ENCODE data around the gene SUPT5H.
"Not testable (repeated sequence)": the region's sequence is repeated elsewhere in the genome, so short reads cannot be mapped to it uniquely, and the experiment has no call there.

SUPT5H gene

DNA sequence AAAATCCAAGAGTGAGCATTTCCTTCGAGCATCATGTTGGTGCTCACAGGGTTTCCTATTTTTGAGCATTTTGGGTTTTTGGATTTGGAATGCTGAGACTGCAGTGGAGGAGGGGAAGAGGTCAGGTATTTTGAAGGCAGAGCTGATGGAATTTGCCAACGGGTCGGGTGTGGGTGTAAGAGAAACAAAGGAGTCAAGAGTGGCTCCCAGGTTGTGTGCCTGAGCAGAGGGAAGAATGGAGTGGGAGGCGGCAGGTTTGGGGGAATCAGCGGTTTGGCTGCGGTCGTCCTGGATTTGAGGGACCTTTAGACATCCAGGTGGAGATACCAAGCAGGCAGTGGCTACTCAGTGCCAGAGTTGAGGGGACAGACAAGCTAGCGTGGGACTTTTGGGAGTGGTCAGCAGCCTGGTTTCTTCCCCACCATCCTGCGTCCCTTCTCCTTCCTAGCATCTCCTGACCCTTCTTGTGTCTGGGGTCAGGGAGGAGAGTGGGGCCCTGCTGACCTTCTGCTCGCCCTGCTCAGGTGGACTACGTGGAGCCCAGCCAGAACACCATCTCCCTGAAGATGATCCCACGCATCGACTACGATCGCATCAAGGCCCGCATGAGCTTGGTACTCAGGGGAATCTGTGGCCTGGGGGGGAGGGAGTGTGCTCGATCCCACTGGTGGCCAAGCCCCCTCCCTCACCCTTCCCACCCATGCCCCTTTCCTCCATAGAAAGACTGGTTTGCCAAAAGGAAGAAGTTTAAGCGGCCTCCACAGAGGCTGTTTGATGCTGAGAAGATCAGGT, 20.8 kb downstream of the SUPT5H start:
- DNase-seq (ENCODE audit: low spot score) = no peak

- DNase-seq (ENCODE audit: low spot score) = no peak
Measured at GRCh38 chr19:39467941-39468340, 22.6 kb downstream of the SUPT5H start.

DNA sequence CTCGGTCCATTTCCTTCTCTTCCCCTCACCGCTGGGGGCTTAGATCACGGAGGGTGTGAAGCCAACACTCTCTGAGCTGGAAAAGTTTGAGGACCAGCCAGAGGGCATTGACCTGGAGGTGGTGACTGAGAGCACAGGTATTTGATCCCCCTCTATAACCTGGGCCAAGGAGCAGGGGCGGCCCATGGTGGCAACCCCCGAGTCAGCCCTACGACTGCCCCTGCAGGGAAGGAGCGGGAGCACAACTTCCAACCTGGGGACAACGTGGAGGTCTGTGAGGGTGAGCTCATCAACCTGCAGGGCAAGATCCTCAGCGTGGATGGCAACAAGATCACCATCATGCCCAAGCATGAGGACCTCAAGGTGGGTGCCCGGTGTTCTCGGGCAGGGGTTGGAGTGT, 23.7 kb downstream of the SUPT5H start:
- DNase-seq (ENCODE audit: low spot score) = no peak

GRCh38 chr19:39469567-39469966, 24.2 kb downstream of the SUPT5H start:
- no peak for DNase-seq (ENCODE audit: low spot score)

- no peak for DNase-seq (ENCODE audit: low spot score)
Measured at GRCh38 chr19:39470724-39471339, 25.4 kb downstream of the SUPT5H start.

GRCh38 chr19:39471756-39472536, 26.6 kb downstream of the SUPT5H start:
- DNase-seq (ENCODE audit: low spot score) = no peak

- DNase-seq (ENCODE audit: low spot score) = no peak
Measured at GRCh38 chr19:39472746-39473442, 27.5 kb downstream of the SUPT5H start.

- DNase-seq (ENCODE audit: low spot score) = no peak
Measured at GRCh38 chr19:39473443-39473960, 28.1 kb downstream of the SUPT5H start.

DNA sequence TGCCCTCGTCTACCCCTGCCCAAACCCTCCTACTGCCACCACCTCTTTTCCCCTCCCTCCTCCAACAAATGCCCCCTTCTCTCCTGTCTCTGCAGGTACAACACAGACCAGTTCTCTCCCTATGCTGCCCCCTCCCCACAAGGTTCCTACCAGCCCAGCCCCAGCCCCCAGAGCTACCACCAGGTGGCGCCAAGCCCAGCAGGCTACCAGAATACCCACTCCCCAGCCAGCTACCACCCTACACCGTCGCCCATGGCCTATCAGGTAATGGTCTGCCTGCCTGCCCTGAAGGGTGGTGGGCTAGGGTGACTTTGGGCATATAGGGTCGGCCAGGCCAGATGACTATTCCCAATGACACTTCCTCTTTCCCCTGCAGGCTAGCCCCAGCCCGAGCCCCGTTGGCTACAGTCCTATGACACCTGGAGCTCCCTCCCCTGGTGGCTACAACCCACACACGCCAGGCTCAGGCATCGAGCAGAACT, 28.8 kb downstream of the SUPT5H start:
- DNase-seq (ENCODE audit: low spot score) = peak; percentile 44

- no peak for DNase-seq (ENCODE audit: low spot score)
Measured at GRCh38 chr19:39475748-39476147, 30.4 kb downstream of the SUPT5H start.

DNA sequence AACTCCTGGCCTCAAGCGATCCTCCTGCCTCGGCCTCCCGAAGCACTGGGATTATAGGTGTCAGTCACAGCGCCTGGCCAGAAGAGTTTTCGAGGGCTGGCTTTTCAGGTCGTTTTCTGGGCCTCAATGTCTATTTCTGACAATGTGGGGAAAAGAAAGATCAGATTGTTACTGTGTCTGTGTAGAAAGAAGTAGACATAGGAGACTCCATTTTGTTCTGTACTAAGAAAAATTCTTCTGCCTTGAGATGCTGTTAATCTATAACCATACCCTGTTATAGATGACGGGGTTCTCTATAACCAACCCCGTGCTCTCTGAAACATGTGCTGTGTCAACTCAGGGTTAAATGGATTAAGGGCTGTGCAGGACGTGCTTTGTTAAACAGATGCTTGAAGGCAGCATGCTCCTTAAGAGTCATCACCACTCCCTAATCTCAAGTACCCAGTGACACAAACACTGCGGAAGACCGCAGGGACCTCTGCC, 34.0 kb downstream of the SUPT5H start:
- not testable (repeated sequence) for DNase-seq (ENCODE audit: low spot score)

GRCh38 chr19:39479916-39480315, 34.5 kb downstream of the SUPT5H start:
- DNase-seq (ENCODE audit: low spot score) = no peak

GRCh38 chr19:39480337-39481228, 35.2 kb downstream of the SUPT5H start, which contains the start of gene TIMM50:
TIMM50 (plus strand) TSS chr19:39480838; CDS start chr19:39480854, 16 bp downstream.
- DNase-seq (ENCODE audit: low spot score) = peak; percentile 95

DNA sequence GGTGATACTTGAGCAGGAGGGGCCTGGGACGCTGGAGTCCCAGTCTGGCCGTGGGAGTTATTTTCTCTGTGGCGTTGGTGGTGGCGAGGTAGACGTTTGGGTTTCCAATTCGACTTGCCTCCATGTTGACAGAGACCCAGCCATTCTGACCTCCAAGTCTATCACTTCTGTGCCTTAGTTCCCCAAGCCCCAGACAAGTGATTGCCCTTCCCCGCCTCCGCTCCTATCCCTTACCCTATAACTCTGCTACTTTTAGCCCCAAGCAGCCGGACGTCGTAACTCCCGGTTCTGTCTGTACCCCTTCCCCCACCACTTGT, 35.8 kb downstream of the SUPT5H start:
- DNase-seq (ENCODE audit: low spot score) = no peak

DNA sequence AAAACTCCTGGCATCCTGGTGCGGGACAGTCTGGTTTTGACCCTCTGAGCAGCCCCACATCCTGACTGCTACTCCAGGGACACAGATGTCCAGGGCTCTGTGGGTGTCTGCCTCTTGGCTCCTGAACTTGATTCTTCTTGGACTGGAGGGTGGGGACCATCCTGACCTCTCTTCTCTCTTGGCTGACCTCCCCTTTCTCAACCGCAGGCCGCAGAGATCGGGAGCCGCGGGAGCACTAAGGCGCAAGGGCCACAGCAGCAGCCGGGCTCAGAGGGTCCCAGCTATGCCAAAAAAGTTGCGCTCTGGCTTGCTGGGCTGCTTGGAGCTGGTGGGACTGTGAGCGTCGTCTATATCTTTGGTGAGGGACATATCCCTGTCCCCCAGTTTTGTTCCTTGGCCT, 36.3 kb downstream of the SUPT5H start:
- DNase-seq (ENCODE audit: low spot score) = no peak

- no peak for DNase-seq (ENCODE audit: low spot score)
Measured at GRCh38 chr19:39483141-39483540, 37.8 kb downstream of the SUPT5H start.

- no peak for DNase-seq (ENCODE audit: low spot score)
Measured at GRCh38 chr19:39489756-39490155, 44.4 kb downstream of the SUPT5H start.

DNA sequence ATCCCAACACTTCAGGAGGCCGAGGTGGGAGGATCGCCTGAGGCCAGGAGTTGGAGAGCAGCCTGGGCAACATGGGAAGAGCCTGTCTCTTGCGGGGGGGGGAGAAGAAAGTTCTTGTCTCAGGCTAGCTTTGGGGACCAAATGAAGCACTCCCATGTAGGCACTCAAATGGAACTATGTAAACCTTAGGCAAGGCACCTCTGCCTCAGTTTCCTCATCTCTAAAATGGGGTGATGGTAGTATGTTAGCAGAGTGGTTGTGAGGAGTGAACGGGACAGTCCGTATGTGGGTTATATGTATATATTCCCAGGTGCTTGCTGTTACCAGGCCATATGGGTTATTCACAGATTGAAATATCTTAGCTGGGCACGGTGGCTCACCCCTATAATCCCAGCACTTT, 46.8 kb downstream of the SUPT5H start:
- DNase-seq (ENCODE audit: low spot score) = no peak

DNA sequence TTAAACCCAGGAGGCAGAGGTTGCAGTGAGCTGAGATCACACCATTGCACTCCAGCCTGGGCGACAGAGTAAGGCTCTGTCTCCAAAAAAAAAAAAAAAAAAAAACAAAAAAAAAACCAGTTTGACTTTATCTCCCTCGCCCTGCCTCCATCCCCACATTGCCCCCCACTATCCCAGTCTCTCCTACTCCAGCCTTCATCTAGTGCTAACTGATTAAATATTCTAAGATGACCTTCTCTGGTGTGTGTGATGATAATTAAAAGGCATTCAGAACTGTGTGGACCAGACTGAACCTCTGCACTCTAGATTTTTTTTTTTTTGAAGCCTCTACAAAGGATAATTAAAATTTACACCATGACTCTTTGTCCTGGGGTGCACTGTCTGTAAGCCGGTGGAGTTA, 47.4 kb downstream of the SUPT5H start:
- DNase-seq (ENCODE audit: low spot score) = no peak

DNA sequence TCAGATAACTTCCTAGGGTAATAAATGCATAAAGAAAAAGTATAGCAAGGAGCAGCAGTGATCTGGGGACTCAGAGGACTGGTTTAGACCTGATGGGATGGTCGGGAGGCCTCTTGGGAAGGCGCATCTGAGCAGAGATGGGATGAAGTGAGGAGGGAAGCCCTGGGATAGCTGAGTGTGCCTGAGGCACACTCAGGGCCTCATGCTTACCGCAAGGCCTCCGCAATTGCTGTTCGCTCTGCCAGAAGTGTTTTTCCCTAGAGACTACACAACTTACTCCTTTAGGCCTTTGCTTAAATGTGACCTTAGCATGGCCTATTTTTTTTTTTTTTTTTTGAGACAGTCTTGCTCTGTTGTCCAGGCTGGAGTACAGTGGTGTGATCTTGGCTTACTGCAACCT, 49.3 kb downstream of the SUPT5H start:
- DNase-seq (ENCODE audit: low spot score) = no peak

DNA sequence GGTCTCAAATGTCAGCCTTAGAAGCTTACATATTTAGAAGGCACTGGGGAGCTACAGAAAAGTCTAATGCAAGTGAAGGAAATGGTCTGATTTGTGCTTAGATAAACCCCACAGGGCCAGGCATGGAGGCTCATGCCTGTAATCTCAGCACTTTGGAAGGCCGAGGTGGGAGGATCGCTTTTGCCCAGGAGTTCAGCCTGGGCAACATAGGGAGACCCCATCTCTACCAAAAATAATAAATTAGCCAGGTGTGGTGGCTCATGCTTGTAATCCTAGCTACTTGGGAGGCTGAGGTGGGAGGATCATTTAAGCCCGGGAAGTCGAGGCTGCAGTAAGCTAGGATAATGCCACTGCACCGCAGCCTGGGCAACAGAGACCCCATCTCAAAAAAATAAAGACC, 50.7 kb downstream of the SUPT5H start:
- no peak for DNase-seq (ENCODE audit: low spot score)

Data from cerebellar cortex (tissue), 1 donor.